GM20431 (cell line): Measurements from ENCODE around the gene RIN2.
"Not testable (repeated sequence)": the region's sequence is repeated elsewhere in the genome, so short reads cannot be mapped to it uniquely, and the experiment has no call there.

ENCODE experiments used
- in situ Hi-C: fragments of 300-500 bp; cut with MseI, MboI; formaldehyde crosslinking; loops from one replicate; pipeline ENCODE4 v1.15.0; 2020; ENCODE audit warnings: low sequenced_read_pairs; ENCODE audit not compliant: unreplicated experiment

RIN2 gene

GRCh38 chr20:19737025-19737424, 21.0 kb upstream of the RIN2 start:
- in situ Hi-C loops = no loop called here

GRCh38 chr20:19738951-19739350, 19.1 kb upstream of the RIN2 start:
- in situ Hi-C loops = no loop called here

- in situ Hi-C loops = no loop called here
Observed at GRCh38 chr20:19739351-19739750, 18.7 kb upstream of the RIN2 start.

GRCh38 chr20:19740512-19740911, 17.5 kb upstream of the RIN2 start:
- in situ Hi-C loops = no loop called here

- in situ Hi-C loops = no loop called here
Observed at GRCh38 chr20:19741924-19742323, 16.1 kb upstream of the RIN2 start.

GRCh38 chr20:19742974-19743639, 15.0 kb upstream of the RIN2 start:
- in situ Hi-C loops = no loop called here

GRCh38 chr20:19743640-19743995, 14.4 kb upstream of the RIN2 start:
- in situ Hi-C loops = no loop called here

- in situ Hi-C loops = no loop called here
Observed at GRCh38 chr20:19745106-19745505, 13.0 kb upstream of the RIN2 start.

GRCh38 chr20:19745584-19745983, 12.5 kb upstream of the RIN2 start:
- in situ Hi-C loops = no loop called here

- in situ Hi-C loops = no loop called here
Observed at GRCh38 chr20:19746396-19746795, 11.7 kb upstream of the RIN2 start.

GRCh38 chr20:19747903-19748302, 10.2 kb upstream of the RIN2 start:
- in situ Hi-C loops = no loop called here

- in situ Hi-C loops = no loop called here
Observed at GRCh38 chr20:19748681-19749080, 9.4 kb upstream of the RIN2 start.

- in situ Hi-C loops = no loop called here
Observed at GRCh38 chr20:19749618-19750071, 8.4 kb upstream of the RIN2 start.

GRCh38 chr20:19750101-19750606, 7.9 kb upstream of the RIN2 start:
- in situ Hi-C loops = no loop called here

- in situ Hi-C loops = no loop called here
Observed at GRCh38 chr20:19750907-19751636, 7.0 kb upstream of the RIN2 start.

GRCh38 chr20:19754201-19754600, 3.9 kb upstream of the RIN2 start:
- in situ Hi-C loops = not testable (repeated sequence)

GRCh38 chr20:19756761-19757486, 1.1 kb upstream of the RIN2 start:
- in situ Hi-C loops = no loop called here

GRCh38 chr20:19757487-19758132, 448 bp upstream of the RIN2 start:
- in situ Hi-C loops = no loop called here

- in situ Hi-C loops = no loop called here
Observed at GRCh38 chr20:19758501-19759331, 658 bp downstream of the RIN2 start.

GRCh38 chr20:19760371-19760721, 2.3 kb downstream of the RIN2 start:
- in situ Hi-C loops = no loop called here
